Muscle of leg (tissue), 16 donors: Measurements from ENCODE around the gene SAP30L. TPM values are rescaled to one million over a fixed set of nuclear protein-coding genes. Genes with fewer than 3 reads are reported as not detected.
A peak's percentile ranks its signal among the peaks of the same experiment; 100 is the strongest.

Experiments
- DNase-seq: peaks from one replicate; pipeline ENCODE4 v3.0.0; 2013
- H3K27ac ChIP-seq: one replicate; pipeline ENCODE4 v1.5.1; 2013; ENCODE audit warnings: mild to moderate bottlenecking, low read length, control low read depth
- H3K27me3 ChIP-seq: one replicate; pipeline ENCODE4 v1.6.1; 2013; ENCODE audit warnings: low read length; ENCODE audit not compliant: control insufficient read depth, insufficient read depth
- H3K36me3 ChIP-seq: one replicate; pipeline ENCODE4 v1.6.1; 2013; ENCODE audit warnings: low read length; ENCODE audit not compliant: control insufficient read depth, insufficient read depth
- H3K4me1 ChIP-seq: one replicate; pipeline ENCODE4 v1.6.1; 2013; ENCODE audit warnings: low read length; ENCODE audit not compliant: control insufficient read depth, insufficient read depth
- H3K4me3 ChIP-seq: one replicate; pipeline ENCODE4 v1.5.1; 2013; ENCODE audit warnings: low read length, control low read depth
- H3K9me3 ChIP-seq: replicated peaks from 2 replicates; pipeline ENCODE4 v1.6.1; 2013; ENCODE audit warnings: low read depth, low read length; ENCODE audit not compliant: control insufficient read depth
- WGBS: methylation state at CpG from one replicate; pipeline ENCODE4 v1.1.5; 2013; ENCODE audit warnings: missing lambda C conversion rate; ENCODE audit not compliant: insufficient coverage; 5-methylcytosine and 5-hydroxymethylcytosine counted together
- long read RNA-seq, 11 donors: transcript quantifications; one replicate each; lab custom pipeline, GENCODE V29; 2026
- polyA plus RNA-seq, 8 donors: library from polyadenylated mRNA; unstranded; fragments of 120-200 nt; gene quantifications; one replicate each; pipeline versions ENCODE4 v1.2.1 to v1.2.3, GENCODE V29; 2013; ENCODE audit warnings: inconsistent platforms in 1 of 8, low replicate concordance in 1 of 8; ENCODE audit not compliant: insufficient read length in 8 of 8, insufficient read depth in 1 of 8
- total RNA-seq: library from RNA; stranded (reverse); fragments of 120-200 nt; gene quantifications from one replicate; pipeline ENCODE4 v1.2.4, GENCODE V29; 2013

Gene SAP30L, protein sequence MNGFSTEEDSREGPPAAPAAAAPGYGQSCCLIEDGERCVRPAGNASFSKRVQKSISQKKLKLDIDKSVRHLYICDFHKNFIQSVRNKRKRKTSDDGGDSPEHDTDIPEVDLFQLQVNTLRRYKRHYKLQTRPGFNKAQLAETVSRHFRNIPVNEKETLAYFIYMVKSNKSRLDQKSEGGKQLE
- 24.7 TPM for total RNA-seq
- polyA plus RNA-seq: 10 to 100 TPM; 21.1 to 31.4 (median 24.0) TPM
- long read RNA-seq, donor 1, full-length matches to known transcripts: 5 of 5 reads
- long read RNA-seq, donor 1, partial matches to known transcripts: 0 of 5 reads
- long read RNA-seq, donor 1, other reads (novel, unspliced or antisense): 0 of 5 reads
- long read RNA-seq, donor 2, full-length matches to known transcripts: 3 of 3 reads
- long read RNA-seq, donor 2, partial matches to known transcripts: 0 of 3 reads
- long read RNA-seq, donor 2, other reads (novel, unspliced or antisense): 0 of 3 reads
- long read RNA-seq, donor 3, full-length matches to known transcripts: 13 of 13 reads
- long read RNA-seq, donor 3, partial matches to known transcripts: 0 of 13 reads
- long read RNA-seq, donor 3, other reads (novel, unspliced or antisense): 0 of 13 reads
- long read RNA-seq, donor 4, full-length matches to known transcripts: 6 of 6 reads
- long read RNA-seq, donor 4, partial matches to known transcripts: 0 of 6 reads
- long read RNA-seq, donor 4, other reads (novel, unspliced or antisense): 0 of 6 reads
- long read RNA-seq, donor 5, full-length matches to known transcripts: 25 of 33 reads
- long read RNA-seq, donor 5, partial matches to known transcripts: 8 of 33 reads
- long read RNA-seq, donor 5, other reads (novel, unspliced or antisense): 0 of 33 reads
- long read RNA-seq, donor 6, full-length matches to known transcripts: 19 of 19 reads
- long read RNA-seq, donor 6, partial matches to known transcripts: 0 of 19 reads
- long read RNA-seq, donor 6, other reads (novel, unspliced or antisense): 0 of 19 reads
- long read RNA-seq, donor 7, full-length matches to known transcripts: 20 of 20 reads
- long read RNA-seq, donor 7, partial matches to known transcripts: 0 of 20 reads
- long read RNA-seq, donor 7, other reads (novel, unspliced or antisense): 0 of 20 reads
- long read RNA-seq, donor 8, full-length matches to known transcripts: 8 of 8 reads
- long read RNA-seq, donor 8, partial matches to known transcripts: 0 of 8 reads
- long read RNA-seq, donor 8, other reads (novel, unspliced or antisense): 0 of 8 reads
- long read RNA-seq, donor 9, full-length matches to known transcripts: 6 of 6 reads
- long read RNA-seq, donor 9, partial matches to known transcripts: 0 of 6 reads
- long read RNA-seq, donor 9, other reads (novel, unspliced or antisense): 0 of 6 reads
- long read RNA-seq, donor 10, full-length matches to known transcripts: 15 of 15 reads
- long read RNA-seq, donor 10, partial matches to known transcripts: 0 of 15 reads
- long read RNA-seq, donor 10, other reads (novel, unspliced or antisense): 0 of 15 reads
- long read RNA-seq, donor 11, full-length matches to known transcripts: 14 of 14 reads
- long read RNA-seq, donor 11, partial matches to known transcripts: 0 of 14 reads
- long read RNA-seq, donor 11, other reads (novel, unspliced or antisense): 0 of 14 reads

GRCh38 chr5:154445422-154446194 is at the start of gene SAP30L:
Gene SAP30L (plus strand): TSS chr5:154445997. CDS start chr5:154446605, 608 bp downstream.
- H3K4me1 ChIP-seq: peaks cover 16% of the 10 kb centered on the region
- H3K27ac ChIP-seq: peak within 1 kb of the TSS; percentile 87
- peak within 1 kb of the TSS; percentile 95 for H3K4me3 ChIP-seq
- peak; percentile 98 for DNase-seq
- H3K36me3 ChIP-seq: peaks cover 27% of the 10 kb centered on the region
- H3K9me3 ChIP-seq: no peaks in the 10 kb centered on the region
- no peaks in the 10 kb centered on the region for H3K27me3 ChIP-seq
- WGBS: under 1% methylated on average over 69 of the region's 70 CpGs

DNA sequence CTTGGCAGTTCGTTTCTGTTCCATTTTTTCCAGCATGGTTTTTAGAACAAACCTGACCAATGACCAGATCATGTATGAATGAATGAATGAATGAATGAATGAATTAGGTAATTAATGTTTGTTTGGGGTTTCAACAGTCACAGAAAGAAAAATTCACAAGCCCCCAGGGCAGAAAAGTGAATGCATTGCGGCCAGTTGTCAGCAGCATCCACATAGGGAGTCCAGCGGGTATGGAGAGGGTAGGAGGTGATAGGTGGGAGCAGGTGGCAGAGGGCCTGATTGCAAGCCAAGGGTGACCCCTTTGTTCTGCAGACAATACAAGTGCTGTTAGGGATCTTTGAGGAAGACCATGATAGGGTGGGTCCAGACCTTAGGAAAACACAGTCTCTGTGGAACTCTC is 49.7 kb upstream of the SAP30L start:
- no peaks in the 10 kb centered on the region for H3K27me3 ChIP-seq
- 96% methylated on average over 2 of the region's 3 CpGs for WGBS

GRCh38 chr5:154397652-154398406 is 48.0 kb upstream of the SAP30L start:
- no peaks in the 10 kb centered on the region for H3K27me3 ChIP-seq
- H3K4me3 ChIP-seq: no peak overlapping the region
- H3K27ac ChIP-seq: no peak overlapping the region
- H3K4me1 ChIP-seq: no peaks in the 10 kb centered on the region
- 64% methylated on average over 6 of the region's 10 CpGs for WGBS
- no peak for DNase-seq
- no peaks in the 10 kb centered on the region for H3K9me3 ChIP-seq
- H3K36me3 ChIP-seq: peaks cover 9% of the 10 kb centered on the region

More for the DNA sequence above, 49.7 kb upstream of the SAP30L start:
- Histone ChIP-seq H3K9me3 (no peaks in the 10 kb centered on the region), H3K4me3 (no peak overlapping the region), H3K27ac (no peak overlapping the region), H3K36me3 (peaks cover 9% of the 10 kb centered on the region), H3K4me1 (no peaks in the 10 kb centered on the region)
- no peak for DNase-seq

GRCh38 chr5:154400678-154401077 is 45.1 kb upstream of the SAP30L start:
- peaks cover 7% of the 10 kb centered on the region for H3K4me1 ChIP-seq
- H3K36me3 ChIP-seq: peaks cover 7% of the 10 kb centered on the region
- DNase-seq: no peak
- WGBS: no CpG with 5 or more reads among the region's 3 CpGs
- H3K27me3 ChIP-seq: no peaks in the 10 kb centered on the region
- H3K9me3 ChIP-seq: no peaks in the 10 kb centered on the region
- no peak overlapping the region for H3K27ac ChIP-seq
- no peak overlapping the region for H3K4me3 ChIP-seq

DNA sequence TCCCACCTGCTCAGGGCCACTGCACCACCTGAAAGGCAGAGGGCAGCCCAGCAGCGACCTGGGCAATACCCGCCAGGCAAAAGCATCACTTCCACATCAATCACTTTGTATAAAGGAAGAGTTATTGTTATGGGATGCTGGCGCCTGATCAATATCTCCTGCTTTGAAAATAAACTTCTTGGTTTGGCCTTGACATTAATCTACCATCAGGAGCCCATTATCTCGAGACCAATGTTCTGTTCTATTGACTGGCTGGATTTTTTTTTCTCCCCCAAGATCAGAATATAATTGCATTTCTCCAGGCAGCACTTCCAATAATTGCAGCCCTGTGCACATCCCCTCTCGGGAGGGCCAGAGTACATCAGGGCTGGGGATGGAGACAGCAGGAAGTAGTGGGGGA is 44.4 kb upstream of the SAP30L start:
- Histone ChIP-seq H3K27me3 (no peaks in the 10 kb centered on the region), H3K4me1 (peaks cover 7% of the 10 kb centered on the region), H3K4me3 (no peak overlapping the region), H3K36me3 (peaks cover 7% of the 10 kb centered on the region), H3K27ac (no peak overlapping the region), H3K9me3 (no peaks in the 10 kb centered on the region)
- WGBS: 50% methylated on average over 1 of the region's 5 CpGs
- DNase-seq: no peak

DNA sequence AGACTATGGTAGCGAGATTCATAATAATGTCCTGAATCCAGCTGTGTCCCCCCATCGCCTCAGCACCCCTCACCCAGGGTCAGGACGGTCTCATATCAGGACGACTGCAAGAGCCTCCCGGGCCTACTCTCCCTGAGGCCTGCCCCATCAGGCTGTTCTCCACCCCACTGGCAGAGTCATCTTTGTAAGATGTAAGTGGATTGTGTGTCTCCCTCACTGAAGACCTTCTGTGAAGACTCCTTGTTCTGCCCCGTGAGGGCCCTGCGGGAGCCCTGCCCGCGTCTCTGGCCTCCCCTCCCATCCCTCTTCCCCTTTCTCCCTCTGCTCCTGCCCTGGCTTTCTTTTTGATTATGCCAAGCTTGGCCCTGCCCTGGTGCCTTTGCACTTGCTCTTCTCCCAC is 43.9 kb upstream of the SAP30L start:
- peaks cover 7% of the 10 kb centered on the region for H3K4me1 ChIP-seq
- 100% methylated on average over 5 of the region's 9 CpGs for WGBS
- no peak overlapping the region for H3K27ac ChIP-seq
- DNase-seq: no peak
- H3K27me3 ChIP-seq: no peaks in the 10 kb centered on the region
- H3K36me3 ChIP-seq: peaks cover 7% of the 10 kb centered on the region
- no peaks in the 10 kb centered on the region for H3K9me3 ChIP-seq
- no peak overlapping the region for H3K4me3 ChIP-seq

DNA sequence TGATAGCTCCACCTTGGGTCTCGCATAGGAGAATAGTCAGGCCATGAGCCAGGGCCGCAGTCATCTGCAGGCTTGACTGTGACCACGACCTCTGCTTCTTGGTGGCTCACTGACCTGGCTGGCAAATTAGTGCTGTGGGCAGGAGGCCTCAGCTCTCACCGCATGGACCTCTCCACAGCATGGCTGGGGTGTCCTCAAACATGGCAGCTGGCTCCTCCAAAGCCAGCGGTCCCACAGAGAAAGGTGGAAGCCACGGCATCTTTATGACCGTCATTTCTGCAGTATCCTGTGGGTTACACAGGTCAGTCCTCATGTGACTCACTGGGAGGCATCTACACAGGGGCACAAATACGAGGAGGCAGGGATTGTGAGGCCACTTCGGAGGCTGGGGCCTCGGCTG is 43.2 kb upstream of the SAP30L start:
- Histone ChIP-seq H3K4me1 (peaks cover 7% of the 10 kb centered on the region), H3K27me3 (no peaks in the 10 kb centered on the region), H3K36me3 (peaks cover 7% of the 10 kb centered on the region), H3K27ac (no peak overlapping the region), H3K4me3 (no peak overlapping the region), H3K9me3 (no peaks in the 10 kb centered on the region)
- 92% methylated on average over 7 of the region's 10 CpGs for WGBS
- no peak for DNase-seq

DNA sequence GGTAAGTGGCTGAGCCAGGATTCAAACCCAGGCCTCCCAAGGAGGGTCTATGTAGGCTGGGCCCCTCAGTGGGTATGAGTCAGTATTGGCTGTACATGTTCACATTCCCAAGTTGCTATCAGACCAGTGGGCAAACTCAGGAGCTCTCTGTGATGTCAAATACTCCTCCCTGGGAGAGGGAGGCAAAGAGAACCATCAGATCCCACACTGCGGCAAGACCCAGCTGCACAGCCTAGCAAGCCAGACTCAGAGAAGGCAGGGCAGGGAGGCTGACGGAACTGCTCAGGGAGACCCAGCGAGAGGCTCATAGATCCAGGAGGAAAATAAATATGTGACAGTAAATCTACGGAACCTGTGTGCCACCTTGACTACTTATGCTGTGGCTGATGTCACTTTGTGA is 42.6 kb upstream of the SAP30L start:
- Histone ChIP-seq H3K36me3 (peaks cover 7% of the 10 kb centered on the region), H3K27me3 (no peaks in the 10 kb centered on the region), H3K4me1 (peaks cover 7% of the 10 kb centered on the region), H3K9me3 (no peaks in the 10 kb centered on the region), H3K27ac (no peak overlapping the region), H3K4me3 (no peak overlapping the region)
- WGBS: 91% methylated on average over 4 of the region's 4 CpGs
- no peak for DNase-seq
